Activated T-helper 2 cell treated with anti-CD3 and anti-CD28 coated beads, Interferon-gamma antibody, Interleukin-2, Interleukin-4, amounts not matched to agents 10 μg/mL and 5 μg/mL and 100 μg/mL, durations not matched to agents 14 hours and 24 hours and 36 hours (primary cell): ENCODE results near the gene SLC46A1. TPM values are rescaled to one million over a fixed set of nuclear protein-coding genes. Genes with fewer than 3 reads are reported as not detected.

Source experiments
- DNase-seq: peaks from one replicate; pipeline ENCODE4 v3.0.0; 2021; ENCODE audit warnings: low spot score
- H3K27ac Mint-ChIP-seq: one replicate; pipeline ENCODE4 v1.8.0; 2021; ENCODE audit warnings: mixed read lengths
- H3K27me3 Mint-ChIP-seq: one replicate; pipeline ENCODE4 v1.8.0; 2021; ENCODE audit warnings: low read depth, mixed read lengths
- H3K36me3 Mint-ChIP-seq: one replicate; pipeline ENCODE4 v1.8.0; 2021; ENCODE audit warnings: low read depth, mixed read lengths
- H3K4me1 Mint-ChIP-seq: one replicate; pipeline ENCODE4 v1.8.0; 2021; ENCODE audit warnings: low read depth, mixed read lengths
- H3K4me3 Mint-ChIP-seq: one replicate; pipeline ENCODE4 v1.8.0; 2021; ENCODE audit warnings: low read depth, mild to moderate bottlenecking, moderate library complexity, mixed read lengths
- H3K9me3 Mint-ChIP-seq: one replicate; pipeline ENCODE4 v1.8.0; 2021; ENCODE audit warnings: mixed read lengths
- intact Hi-C: fragments of 100-400 bp; cut with micrococcal nuclease; formaldehyde crosslinking; loops from one replicate; pipeline ENCODE4 v1.15.1; 2023
- total RNA-seq: library from RNA; stranded (reverse); gene quantifications from 2 replicates; pipeline ENCODE4 v1.2.3, GENCODE V29; 2022

SLC46A1 gene
- total RNA-seq, 1 donor from 2014 or later, result 6.9 TPM

DNA sequence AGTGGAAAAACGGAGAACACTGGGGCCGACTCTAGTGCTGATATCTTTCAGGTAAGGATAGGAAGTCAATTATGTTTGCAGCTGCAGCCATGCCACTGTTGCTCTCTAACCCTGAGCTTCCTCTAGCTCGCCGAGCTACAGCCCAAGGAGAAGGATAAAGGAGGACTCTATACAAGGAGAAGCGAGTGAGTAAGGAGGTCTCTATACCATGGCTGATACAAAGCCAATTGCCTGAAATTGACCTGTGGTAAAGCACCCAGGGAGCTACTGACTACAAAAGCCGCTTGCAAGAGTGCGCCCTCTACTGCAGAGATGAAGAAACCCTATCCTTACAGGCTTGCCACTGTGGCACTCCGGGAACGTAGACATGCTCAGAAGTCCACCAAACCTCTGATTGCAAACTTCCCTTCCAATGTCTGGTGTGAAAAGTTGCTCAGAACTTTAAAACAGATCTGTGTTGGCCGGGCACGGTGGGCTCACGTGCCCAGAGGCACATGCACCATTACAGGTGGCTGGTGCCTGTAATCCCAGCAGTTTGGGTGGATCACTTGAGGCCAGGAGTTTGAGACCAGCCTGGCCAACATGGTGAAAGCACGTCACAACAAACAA is 10.8 kb upstream of the SLC46A1 start:
- no peak overlapping the region for H3K4me3 Mint-ChIP-seq
- no peaks in the 10 kb centered on the region for H3K9me3 Mint-ChIP-seq
- H3K27me3 Mint-ChIP-seq, result peaks cover 18% of the 10 kb centered on the region
- no peak overlapping the region for H3K27ac Mint-ChIP-seq
- no peaks in the 10 kb centered on the region for H3K4me1 Mint-ChIP-seq
- intact Hi-C loops, result loop anchor here (5.0 to 10.0 kb wide), 2 partner anchors 128 to 185 kb away; no protein-coding TSS in a partner anchor
- no peaks in the 10 kb centered on the region for H3K36me3 Mint-ChIP-seq
- DNase-seq, result peak; percentile 32

DNA sequence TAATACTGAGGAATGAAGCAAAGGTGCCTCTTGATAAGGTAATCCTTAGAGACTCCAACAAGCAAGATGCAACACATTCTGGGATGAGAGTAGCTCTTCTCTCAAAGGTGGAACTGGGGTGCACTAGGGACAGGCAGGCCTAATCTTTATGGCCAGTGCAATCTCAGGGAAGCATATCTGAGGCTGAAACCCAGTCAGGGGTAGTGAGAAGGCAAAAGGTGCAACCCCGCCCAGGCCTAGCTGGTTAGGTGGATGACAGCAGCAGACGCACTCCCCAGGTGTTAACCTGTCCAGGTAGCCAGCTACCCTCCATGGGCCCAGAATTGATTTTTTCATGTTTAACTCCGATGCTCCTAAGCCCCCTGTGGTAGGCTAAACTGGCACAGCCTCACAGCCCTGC is 9.9 kb upstream of the SLC46A1 start:
- no peak overlapping the region for H3K27ac Mint-ChIP-seq
- intact Hi-C loops, result loop anchor here (5.0 to 10.0 kb wide), 2 partner anchors 129 to 184 kb away; no protein-coding TSS in a partner anchor
- H3K4me3 Mint-ChIP-seq, result no peak overlapping the region
- DNase-seq, result no peak
- H3K27me3 Mint-ChIP-seq, result peaks cover 22% of the 10 kb centered on the region
- H3K4me1 Mint-ChIP-seq, result no peaks in the 10 kb centered on the region
- no peaks in the 10 kb centered on the region for H3K9me3 Mint-ChIP-seq
- H3K36me3 Mint-ChIP-seq, result no peaks in the 10 kb centered on the region

DNA sequence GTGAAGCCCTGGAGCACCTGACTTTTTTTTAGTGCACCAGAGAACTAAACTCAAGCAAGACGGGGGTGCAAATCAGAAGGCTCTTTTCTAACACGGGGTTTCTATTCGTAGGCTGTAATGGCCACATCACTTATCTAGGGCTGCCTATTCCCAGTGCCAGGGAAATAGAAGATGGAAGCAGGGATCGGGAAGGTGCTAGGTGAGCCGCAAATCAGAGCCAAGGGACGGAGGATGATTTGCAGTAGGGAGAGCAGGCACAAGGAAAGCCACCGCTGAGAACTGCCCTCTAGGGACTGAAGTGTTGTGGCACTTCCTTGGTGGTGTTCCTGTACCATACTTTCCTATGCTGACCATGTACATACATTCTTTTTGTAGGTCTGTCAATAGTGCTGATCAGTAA is 7.8 kb upstream of the SLC46A1 start:
- no peak for DNase-seq
- Mint-ChIP-seq H3K27ac (no peak overlapping the region), H3K27me3 (peaks cover 19% of the 10 kb centered on the region), H3K36me3 (no peaks in the 10 kb centered on the region), H3K4me1 (no peaks in the 10 kb centered on the region), H3K4me3 (no peak overlapping the region), H3K9me3 (no peaks in the 10 kb centered on the region)
- intact Hi-C loops, result loop anchor here (10.0 kb wide), 1 partner anchor 131 kb away; no protein-coding TSS in a partner anchor

DNA sequence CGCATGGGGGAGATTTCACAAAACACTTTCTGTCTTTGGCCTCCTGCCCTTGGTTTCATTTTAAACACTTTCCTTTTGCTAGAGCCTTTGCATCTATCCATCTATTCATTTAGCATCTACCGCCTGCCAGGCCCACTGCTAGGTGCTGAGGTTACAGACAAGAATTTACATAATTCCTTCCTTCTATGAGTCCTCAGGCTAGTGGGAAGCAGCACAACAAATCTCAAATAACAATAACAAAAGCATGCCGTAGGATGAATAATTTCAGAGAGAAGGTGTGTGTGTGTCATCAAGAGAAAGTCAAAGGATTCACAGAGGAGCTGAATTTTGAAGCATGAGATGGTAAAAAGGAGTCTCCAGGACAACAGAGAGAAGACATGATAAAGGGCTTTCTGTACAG is 6.1 kb upstream of the SLC46A1 start:
- no peak overlapping the region for H3K27ac Mint-ChIP-seq
- H3K4me3 Mint-ChIP-seq, result no peak overlapping the region
- no peak for DNase-seq
- H3K9me3 Mint-ChIP-seq, result no peaks in the 10 kb centered on the region
- intact Hi-C loops, result loop anchor here (10.0 kb wide), 1 partner anchor 133 kb away; no protein-coding TSS in a partner anchor
- peaks cover 25% of the 10 kb centered on the region for H3K27me3 Mint-ChIP-seq
- H3K36me3 Mint-ChIP-seq, result no peaks in the 10 kb centered on the region
- no peaks in the 10 kb centered on the region for H3K4me1 Mint-ChIP-seq

DNA sequence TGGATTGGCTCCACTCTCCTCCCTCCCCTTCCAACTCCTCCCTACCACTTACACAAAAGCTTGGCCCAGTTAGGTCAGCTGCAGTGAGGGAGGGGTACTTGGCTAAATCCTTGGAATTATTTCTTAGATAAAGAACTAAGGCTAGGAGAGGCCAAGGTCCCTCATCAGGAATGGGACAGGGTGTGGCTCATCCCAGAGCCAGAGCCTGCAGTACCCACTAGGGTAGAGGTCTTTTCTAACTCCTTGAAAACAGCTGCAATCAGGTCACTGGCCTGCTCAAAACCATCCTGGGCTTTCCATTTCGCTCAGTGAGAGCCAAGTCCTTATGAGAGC is 1.9 kb upstream of the SLC46A1 start:
- no peak for DNase-seq
- H3K4me1 Mint-ChIP-seq, result peaks cover 5% of the 10 kb centered on the region
- intact Hi-C loops, result no loop called here
- no peaks in the 10 kb centered on the region for H3K36me3 Mint-ChIP-seq
- H3K9me3 Mint-ChIP-seq, result no peaks in the 10 kb centered on the region
- peaks cover 20% of the 10 kb centered on the region for H3K27me3 Mint-ChIP-seq
- H3K27ac Mint-ChIP-seq, result no peak overlapping the region
- H3K4me3 Mint-ChIP-seq, result no peak overlapping the region

DNA sequence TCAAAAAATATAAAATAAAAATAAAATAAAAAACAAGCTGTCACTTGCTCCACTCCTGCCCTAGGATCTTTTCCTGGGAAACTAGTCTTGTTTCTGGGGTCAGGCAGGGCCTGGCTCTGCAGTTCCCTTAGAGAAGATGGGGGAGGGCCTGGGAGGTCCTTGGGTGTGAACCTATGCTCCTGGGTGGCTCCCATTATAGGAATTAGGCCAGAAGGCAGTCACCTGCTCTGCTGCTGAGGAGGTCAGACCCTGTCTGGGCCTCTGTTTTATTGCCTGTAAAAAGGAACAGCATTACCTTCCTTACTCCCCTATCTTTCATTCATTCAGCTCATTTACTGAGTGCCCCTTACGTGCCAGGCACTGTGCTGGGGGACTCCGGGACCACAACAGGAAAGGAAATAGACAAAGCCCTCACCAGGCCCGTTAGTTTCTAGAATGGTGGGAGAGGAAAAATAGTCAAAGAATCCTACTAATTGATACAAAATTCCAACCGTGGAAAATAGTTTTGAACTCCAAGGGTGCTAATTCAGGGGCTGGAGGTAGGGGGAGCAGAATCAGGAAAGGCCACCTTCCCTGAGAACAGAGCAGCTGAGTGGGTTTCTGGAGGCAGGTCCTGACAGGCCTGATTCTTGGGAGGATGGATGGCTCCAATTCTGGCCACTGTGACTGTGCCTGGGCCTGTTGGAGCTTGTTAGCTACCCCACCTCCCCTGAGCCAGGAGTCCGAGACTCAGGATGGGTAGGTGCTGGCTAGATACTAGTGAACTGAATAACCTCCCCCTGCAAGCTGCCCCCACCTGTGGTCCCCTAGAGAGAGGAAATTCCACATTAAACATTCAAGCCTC is 1.3 kb upstream of the SLC46A1 start:
- no peak overlapping the region for H3K4me3 Mint-ChIP-seq
- H3K4me1 Mint-ChIP-seq, result peaks cover 5% of the 10 kb centered on the region
- intact Hi-C loops, result no loop called here
- DNase-seq, result no peak
- peaks cover 18% of the 10 kb centered on the region for H3K27me3 Mint-ChIP-seq
- H3K36me3 Mint-ChIP-seq, result no peaks in the 10 kb centered on the region
- no peaks in the 10 kb centered on the region for H3K9me3 Mint-ChIP-seq
- no peak overlapping the region for H3K27ac Mint-ChIP-seq

DNA sequence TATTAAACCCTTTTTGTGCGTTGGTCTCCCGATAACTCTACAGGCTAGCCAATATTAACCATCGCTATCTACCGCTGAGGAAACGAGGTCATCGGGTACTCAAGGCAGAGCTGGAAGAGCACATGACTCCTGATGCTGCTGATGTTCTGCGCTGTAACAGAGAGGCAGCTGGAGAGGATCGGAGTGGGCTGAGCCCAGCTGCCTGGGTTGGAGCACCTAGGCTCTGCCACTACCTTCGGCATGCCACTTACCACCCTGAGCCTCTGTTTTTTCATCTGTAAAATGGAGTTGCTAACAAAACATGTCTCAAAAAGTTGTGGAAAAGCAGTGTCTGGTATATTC is 432 bp upstream of the SLC46A1 start:
- peaks cover 5% of the 10 kb centered on the region for H3K4me1 Mint-ChIP-seq
- no peaks in the 10 kb centered on the region for H3K9me3 Mint-ChIP-seq
- H3K36me3 Mint-ChIP-seq, result no peaks in the 10 kb centered on the region
- H3K4me3 Mint-ChIP-seq, result peak overlapping the region; percentile 72
- no peak overlapping the region for H3K27ac Mint-ChIP-seq
- DNase-seq, result no peak
- intact Hi-C loops, result no loop called here
- H3K27me3 Mint-ChIP-seq, result peaks cover 12% of the 10 kb centered on the region

DNA sequence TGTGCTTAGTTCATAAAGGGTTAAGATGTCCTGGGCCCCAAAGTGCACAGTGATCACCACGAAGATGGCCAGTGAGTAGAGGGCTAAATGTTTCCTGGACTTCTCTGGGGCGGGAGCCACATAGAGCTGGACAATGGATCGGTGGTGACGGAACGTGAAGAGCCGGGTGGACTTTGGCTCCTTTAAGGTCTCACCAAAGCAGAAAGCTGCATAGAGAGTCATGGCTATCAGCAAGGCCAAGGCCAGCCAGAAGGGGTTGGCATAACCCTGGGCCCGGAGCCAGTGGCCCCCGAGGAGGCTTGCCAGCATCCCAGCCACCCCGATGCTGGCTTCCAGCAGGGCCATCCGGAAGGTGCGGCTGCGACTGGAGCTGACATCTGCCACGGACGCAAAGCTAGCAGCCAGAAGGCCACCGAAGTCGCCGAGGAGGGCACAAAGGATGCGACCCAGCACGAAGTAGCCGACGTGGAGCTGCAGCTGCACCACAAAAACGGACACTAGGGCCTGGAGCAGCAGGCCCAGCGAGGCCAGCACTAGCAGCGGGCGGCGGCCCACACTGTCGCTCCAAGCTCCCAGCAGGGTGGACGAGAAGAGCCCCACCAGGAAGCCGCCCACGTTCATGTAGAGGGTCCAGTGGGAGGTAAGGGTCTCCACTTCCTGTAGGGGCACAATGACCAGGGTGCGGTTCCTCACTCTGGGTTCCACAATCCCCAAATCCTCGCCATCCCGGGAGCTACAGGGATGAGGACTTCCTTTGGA is 1.0 kb downstream of the SLC46A1 start:
- H3K27ac Mint-ChIP-seq, result no peak overlapping the region
- H3K4me3 Mint-ChIP-seq, result peak overlapping the region; percentile 73
- peaks cover 5% of the 10 kb centered on the region for H3K4me1 Mint-ChIP-seq
- H3K36me3 Mint-ChIP-seq, result no peaks in the 10 kb centered on the region
- intact Hi-C loops, result no loop called here
- DNase-seq, result no peak
- H3K27me3 Mint-ChIP-seq, result peaks cover 10% of the 10 kb centered on the region
- no peaks in the 10 kb centered on the region for H3K9me3 Mint-ChIP-seq

DNA sequence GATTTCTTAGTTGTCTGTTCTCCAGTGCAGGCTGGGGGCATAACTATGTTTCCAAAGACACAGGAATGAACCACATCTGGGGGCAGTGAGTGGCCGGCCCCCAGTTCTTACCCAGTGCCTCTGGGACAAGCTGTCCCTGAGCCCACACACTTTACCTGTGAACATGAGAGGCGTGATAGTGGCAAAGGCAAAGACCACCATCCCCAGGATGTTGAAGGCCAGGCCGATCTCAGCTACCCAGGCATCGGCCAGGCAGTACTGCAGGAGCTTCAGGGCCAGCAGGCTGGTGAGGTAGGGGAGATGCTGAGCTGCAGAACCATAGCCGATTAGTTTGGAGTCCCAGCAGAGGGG is 1.6 kb downstream of the SLC46A1 start:
- H3K27ac Mint-ChIP-seq, result no peak overlapping the region
- intact Hi-C loops, result no loop called here
- peaks cover 5% of the 10 kb centered on the region for H3K4me1 Mint-ChIP-seq
- no peaks in the 10 kb centered on the region for H3K36me3 Mint-ChIP-seq
- peaks cover 10% of the 10 kb centered on the region for H3K27me3 Mint-ChIP-seq
- no peaks in the 10 kb centered on the region for H3K9me3 Mint-ChIP-seq
- H3K4me3 Mint-ChIP-seq, result no peak overlapping the region
- no peak for DNase-seq

DNA sequence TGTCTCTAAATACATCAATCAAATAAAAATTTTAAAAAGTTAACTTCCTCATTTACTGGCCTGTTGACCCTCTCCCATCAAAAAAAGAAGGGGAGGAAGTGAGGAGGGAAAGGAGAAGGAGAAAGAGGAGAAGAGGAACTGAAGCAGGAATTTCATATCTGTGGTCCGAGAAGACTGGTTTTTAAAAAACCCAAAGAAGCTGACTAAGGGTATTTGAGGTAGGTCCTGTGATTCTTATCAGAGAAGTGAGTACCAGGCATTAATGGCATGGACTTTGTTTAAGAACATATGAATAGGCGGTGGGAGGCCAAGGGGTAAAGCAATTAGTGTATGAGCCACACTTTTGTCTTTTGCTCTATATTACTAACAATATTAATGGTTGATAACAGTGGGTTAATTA is 2.0 kb downstream of the SLC46A1 start:
- peaks cover 5% of the 10 kb centered on the region for H3K4me1 Mint-ChIP-seq
- intact Hi-C loops, result no loop called here
- H3K4me3 Mint-ChIP-seq, result no peak overlapping the region
- H3K9me3 Mint-ChIP-seq, result no peaks in the 10 kb centered on the region
- H3K36me3 Mint-ChIP-seq, result no peaks in the 10 kb centered on the region
- H3K27me3 Mint-ChIP-seq, result peaks cover 10% of the 10 kb centered on the region
- no peak overlapping the region for H3K27ac Mint-ChIP-seq
- DNase-seq, result no peak

DNA sequence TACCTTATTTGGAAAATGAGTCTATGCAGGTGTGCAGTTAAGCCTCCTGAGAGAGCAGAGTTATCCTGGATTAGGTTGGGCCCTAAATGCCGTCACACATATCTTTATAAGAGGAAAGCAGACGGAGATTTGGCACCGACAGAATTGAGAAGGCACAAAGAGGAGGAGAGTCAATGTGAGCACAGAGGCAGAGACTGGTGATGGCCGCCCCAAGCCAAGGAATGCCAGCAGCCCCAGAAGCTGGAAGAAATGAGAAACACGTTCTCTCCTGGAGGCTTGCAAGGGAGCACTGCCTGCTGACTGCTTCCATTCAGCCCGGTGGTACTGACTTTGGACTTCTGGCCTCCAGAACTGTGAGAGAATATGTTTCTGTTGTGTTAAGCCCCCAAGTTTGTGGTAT is 3.2 kb downstream of the SLC46A1 start:
- no peaks in the 10 kb centered on the region for H3K9me3 Mint-ChIP-seq
- H3K27me3 Mint-ChIP-seq, result peaks cover 4% of the 10 kb centered on the region
- intact Hi-C loops, result no loop called here
- H3K4me3 Mint-ChIP-seq, result no peak overlapping the region
- peaks cover 5% of the 10 kb centered on the region for H3K4me1 Mint-ChIP-seq
- no peak overlapping the region for H3K27ac Mint-ChIP-seq
- no peaks in the 10 kb centered on the region for H3K36me3 Mint-ChIP-seq
- DNase-seq, result no peak

DNA sequence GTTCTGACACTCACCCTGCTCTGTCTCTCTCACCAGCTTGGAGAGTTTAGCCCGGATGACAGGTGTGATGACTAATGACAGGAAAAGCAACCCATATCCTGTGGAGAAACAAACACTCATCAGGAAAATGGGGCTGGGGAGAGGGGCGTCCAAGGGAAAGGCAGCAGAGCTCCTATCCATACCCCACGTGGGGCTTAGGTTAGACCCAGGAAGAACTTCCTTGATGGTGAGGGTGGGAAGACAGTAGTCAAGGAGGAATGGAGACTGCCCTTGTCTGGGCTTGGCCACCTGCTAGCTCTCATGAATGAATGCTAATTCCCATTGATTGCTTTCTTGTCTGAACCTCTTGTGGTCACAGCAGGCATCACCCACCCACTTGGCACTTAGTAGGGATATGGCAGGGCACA is 3.8 kb downstream of the SLC46A1 start:
- no peak for DNase-seq
- intact Hi-C loops, result no loop called here
- H3K4me3 Mint-ChIP-seq, result no peak overlapping the region
- H3K4me1 Mint-ChIP-seq, result peaks cover 5% of the 10 kb centered on the region
- no peaks in the 10 kb centered on the region for H3K9me3 Mint-ChIP-seq
- no peak overlapping the region for H3K27ac Mint-ChIP-seq
- H3K36me3 Mint-ChIP-seq, result peaks cover 3% of the 10 kb centered on the region
- peaks cover 4% of the 10 kb centered on the region for H3K27me3 Mint-ChIP-seq

DNA sequence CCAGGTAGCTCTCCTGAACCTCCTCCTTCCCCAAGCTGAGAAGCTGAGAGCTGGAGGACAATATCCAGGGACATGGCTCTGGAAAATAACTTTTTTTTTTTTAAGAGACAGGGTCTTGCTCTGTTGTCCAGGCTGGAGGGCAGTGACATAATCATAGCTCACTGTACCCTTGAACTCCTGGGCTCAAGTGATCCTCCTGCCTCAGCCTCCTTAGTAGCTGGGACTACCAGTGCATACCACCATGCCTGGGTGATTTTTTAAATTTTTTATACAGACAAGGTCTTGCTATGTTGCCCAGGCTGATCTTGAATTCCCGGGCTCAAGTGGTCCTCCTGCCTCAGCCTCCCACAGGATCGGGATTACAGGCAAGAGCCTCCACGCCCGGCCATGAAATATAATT is 6.2 kb downstream of the SLC46A1 start:
- no peak for DNase-seq
- no peak overlapping the region for H3K27ac Mint-ChIP-seq
- H3K27me3 Mint-ChIP-seq, result no peaks in the 10 kb centered on the region
- H3K4me3 Mint-ChIP-seq, result no peak overlapping the region
- H3K36me3 Mint-ChIP-seq, result peaks cover 12% of the 10 kb centered on the region
- H3K4me1 Mint-ChIP-seq, result peaks cover 1% of the 10 kb centered on the region
- H3K9me3 Mint-ChIP-seq, result no peaks in the 10 kb centered on the region
- intact Hi-C loops, result no loop called here
